ENCODE measurements around the gene COL1A2.
A peak's percentile ranks its signal among the peaks of the same experiment; 100 is the strongest.

COL1A2 gene

DNA sequence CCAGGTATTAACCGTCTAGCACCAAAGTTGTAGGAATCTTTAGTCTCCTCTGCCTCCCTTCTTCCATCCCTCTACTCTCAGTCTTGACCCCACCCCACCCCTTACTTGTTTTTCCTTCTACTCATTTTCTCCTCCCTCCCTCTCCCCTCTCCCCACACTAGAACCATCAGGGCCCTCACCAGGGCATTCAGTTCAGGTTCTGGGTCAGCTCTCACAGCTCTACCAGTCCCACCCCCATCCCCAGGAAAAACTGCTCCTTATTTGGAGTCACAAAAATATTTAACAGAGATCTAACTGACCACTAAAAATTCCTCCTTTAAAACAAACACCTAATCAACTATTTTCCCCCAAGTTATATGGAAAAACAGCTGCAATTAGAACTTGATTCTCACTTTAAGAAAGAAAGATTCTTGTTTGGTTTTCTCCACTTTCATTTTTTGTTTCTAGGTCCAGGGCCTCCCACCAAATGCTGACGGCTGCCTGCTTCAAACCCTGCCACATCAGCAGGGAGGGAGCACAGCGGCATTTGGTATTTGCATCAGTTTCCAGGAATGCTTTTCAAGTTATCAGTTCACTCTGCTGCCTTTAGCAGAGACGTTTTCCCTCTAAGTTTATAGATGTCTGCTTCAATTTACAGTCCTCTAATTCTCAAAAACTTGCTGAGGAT is 2.8 kb upstream of the COL1A2 start:
- TF ChIP-seq, protein P1, sequence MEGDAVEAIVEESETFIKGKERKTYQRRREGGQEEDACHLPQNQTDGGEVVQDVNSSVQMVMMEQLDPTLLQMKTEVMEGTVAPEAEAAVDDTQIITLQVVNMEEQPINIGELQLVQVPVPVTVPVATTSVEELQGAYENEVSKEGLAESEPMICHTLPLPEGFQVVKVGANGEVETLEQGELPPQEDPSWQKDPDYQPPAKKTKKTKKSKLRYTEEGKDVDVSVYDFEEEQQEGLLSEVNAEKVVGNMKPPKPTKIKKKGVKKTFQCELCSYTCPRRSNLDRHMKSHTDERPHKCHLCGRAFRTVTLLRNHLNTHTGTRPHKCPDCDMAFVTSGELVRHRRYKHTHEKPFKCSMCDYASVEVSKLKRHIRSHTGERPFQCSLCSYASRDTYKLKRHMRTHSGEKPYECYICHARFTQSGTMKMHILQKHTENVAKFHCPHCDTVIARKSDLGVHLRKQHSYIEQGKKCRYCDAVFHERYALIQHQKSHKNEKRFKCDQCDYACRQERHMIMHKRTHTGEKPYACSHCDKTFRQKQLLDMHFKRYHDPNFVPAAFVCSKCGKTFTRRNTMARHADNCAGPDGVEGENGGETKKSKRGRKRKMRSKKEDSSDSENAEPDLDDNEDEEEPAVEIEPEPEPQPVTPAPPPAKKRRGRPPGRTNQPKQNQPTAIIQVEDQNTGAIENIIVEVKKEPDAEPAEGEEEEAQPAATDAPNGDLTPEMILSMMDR (conservative IDR thresholded peaks at IDR 0.05; ENCODE audit: low read depth, low read length): no peak
- DNase-seq (ENCODE audit: low read depth): peak; percentile 95
- peak overlapping the region; percentile 9 for H3K4me3 ChIP-seq (ENCODE audit: low read depth, low read length)

DNA sequence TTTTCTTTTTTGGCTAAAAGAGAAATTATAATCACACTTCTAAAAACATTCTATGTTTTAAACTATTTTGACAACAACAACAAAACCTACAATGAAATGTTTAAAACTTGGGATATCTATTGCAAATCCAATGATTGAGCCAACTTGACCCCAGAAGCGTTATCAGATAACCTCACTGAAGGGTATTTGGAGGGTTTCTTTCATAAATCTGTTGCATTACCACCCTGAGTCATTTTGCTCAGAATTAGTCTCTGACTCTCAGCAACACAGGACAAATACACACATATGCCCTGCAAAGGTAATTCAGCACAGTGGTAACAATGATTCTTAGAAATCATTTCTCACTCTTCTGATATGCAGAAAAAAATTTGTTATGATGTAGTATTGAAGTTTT is 2.3 kb upstream of the COL1A2 start:
- TF ChIP-seq, protein P1 (conservative IDR thresholded peaks at IDR 0.05; ENCODE audit: low read depth, low read length): no peak
- H3K4me3 ChIP-seq (ENCODE audit: low read depth, low read length): peak overlapping the region; percentile 4
- peak; percentile 29 for DNase-seq (ENCODE audit: low read depth)

DNA sequence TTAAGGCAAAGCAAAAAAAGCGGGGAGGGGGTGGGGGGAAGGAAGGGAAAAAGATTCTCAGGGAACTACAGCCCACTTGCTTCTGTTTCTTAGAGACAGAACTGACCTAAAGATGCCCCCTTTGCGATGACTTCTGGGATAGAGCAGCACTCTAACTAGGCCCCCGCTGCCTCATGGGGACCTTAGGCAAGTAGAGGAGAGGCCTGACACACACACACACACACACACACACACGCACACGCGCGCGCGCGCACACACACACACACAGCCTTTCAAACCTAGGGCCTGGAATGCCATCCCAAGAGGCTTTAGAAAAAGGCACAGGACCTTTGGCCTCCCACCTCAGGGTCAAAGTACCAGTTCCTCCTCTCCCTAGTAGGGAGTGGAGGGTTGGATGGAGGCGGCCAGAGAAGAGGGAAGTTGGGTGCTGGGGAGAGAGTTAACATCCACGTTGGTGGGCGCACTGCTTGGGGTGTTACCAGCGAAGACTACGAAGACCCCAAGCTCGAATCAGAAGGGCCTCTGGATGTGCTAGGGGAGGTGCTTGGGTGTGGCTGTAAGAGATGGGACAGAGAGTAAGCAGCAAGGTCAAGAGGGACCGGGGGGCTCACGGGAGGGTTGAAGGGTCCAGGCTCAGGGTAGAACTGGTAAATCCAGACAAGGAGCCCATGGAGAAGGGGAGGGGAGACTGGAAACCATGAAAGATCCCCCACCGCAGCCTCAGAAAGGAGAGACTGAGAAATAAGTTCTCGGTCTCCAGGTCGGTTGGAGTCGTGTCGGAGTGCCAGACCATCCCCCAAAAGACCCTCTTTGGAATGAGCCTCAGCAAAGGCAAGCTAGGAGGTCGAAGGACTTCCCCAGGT is 1.2 kb upstream of the COL1A2 start:
- peak overlapping the region; percentile 69 for H3K4me3 ChIP-seq (ENCODE audit: low read depth, low read length)
- TF ChIP-seq, protein P1 (conservative IDR thresholded peaks at IDR 0.05; ENCODE audit: low read depth, low read length): no peak
- peak; percentile 63 for DNase-seq (ENCODE audit: low read depth)

DNA sequence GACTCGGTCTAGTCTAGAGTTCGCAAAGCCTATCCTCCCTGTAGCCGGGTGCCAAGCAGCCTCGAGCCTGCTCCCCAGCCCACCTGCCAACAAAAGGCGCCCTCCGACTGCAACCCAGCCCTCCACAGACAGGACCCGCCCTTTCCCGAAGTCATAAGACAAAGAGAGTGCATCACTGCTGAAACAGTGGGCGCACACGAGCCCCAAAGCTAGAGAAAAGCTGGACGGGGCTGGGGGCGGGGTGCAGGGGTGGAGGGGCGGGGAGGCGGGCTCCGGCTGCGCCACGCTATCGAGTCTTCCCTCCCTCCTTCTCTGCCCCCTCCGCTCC is 622 bp upstream of the COL1A2 start:
- H3K4me3 ChIP-seq (ENCODE audit: low read depth, low read length): peak overlapping the region; percentile 69
- DNase-seq (ENCODE audit: low read depth): peak; percentile 77
- TF ChIP-seq, protein P1 (conservative IDR thresholded peaks at IDR 0.05; ENCODE audit: low read depth, low read length): no peak

DNA sequence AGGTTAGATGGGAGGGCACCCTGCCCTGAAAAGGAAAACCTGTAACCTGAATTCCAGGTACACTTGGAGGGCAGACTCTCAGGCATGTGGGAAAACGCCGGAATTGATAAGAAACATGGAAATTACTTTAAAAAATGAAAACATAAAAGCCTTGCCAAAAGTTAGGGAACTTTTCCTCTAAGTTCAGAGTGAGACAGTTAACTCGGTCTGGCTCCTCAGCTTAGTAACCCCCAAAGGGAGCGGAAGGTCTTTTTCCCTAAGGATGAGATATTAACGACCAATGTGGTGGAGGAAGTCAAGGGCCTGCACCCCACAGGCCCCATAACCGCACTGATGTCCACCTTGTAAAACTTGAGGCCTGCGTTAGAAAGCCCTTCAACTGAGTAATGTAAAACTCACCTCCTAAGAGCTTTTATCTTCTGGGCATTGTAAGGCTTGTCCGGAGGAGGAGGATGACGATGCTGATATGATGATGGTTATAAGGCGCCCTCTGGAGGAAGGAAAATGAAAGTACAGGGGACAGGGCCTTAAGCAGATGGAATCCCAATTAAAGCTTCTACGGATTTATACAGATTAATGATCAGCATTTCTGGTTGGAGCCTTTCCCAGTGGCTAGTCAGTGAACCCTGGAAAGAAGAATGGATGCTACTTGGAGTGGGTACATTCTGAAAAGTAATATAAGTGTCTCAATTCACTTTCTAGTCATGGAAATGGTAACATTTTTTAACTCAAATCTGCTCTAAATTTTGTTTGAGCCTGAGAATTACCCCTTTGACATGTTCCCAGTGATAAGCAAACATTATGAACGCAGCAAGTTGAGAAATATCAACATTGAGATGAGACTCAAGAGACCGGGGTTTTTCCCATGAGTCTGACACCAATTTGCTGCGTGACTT is 694 bp downstream of the COL1A2 start:
- H3K4me3 ChIP-seq (ENCODE audit: low read depth, low read length): peak overlapping the region; percentile 69
- TF ChIP-seq, protein P1 (conservative IDR thresholded peaks at IDR 0.05; ENCODE audit: low read depth, low read length): peak; percentile 82
- DNase-seq (ENCODE audit: low read depth): peak; percentile 96

DNA sequence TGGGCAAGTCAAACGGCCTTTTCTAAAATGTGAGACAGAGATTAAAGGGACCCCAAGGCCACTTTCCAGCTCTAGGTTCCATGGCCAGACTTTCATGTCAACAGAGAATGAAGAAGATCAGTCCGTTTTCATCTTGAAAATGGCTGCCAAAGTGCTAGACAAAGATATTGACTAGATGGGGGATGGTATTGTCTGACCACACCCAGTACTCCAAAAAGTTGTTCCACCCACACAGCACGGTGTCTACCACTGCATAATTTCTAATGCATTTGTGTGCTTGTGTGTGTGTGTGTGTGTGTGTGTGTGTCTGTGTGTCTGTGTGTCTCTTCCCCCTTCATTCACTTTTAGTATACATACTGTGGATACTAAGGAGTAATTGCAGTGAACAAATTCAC is 1.3 kb downstream of the COL1A2 start:
- TF ChIP-seq, protein P1 (conservative IDR thresholded peaks at IDR 0.05; ENCODE audit: low read depth, low read length): no peak

More for the DNA sequence above, 1.3 kb downstream of the COL1A2 start:
- peak overlapping the region; percentile 69 for H3K4me3 ChIP-seq (ENCODE audit: low read depth, low read length)
- peak; percentile 93 for DNase-seq (ENCODE audit: low read depth)

Data from choroid plexus epithelial cell (primary cell).